Peyer's patch (tissue), 4 donors: ENCODE results near the gene MTA3.

Source experiments
- CTCF ChIP-seq, 6 experiments: fragments of 450-650 bp in 4 of 6; fragments of 200-600 bp in 2 of 6; sonication (generic) in 1 of 6; IDR thresholded peaks; one replicate each; pipeline ENCODE4 v1.5.1; 2017 to 2019; ENCODE audit warnings: antibody characterized with exemption in 6 of 6, mild to moderate bottlenecking in 3 of 6, moderate library complexity in 1 of 6
- POLR2A ChIP-seq, 2 donors: fragments of 450-650 bp; IDR thresholded peaks; one replicate each; pipeline ENCODE4 v1.5.1; 2017; ENCODE audit warnings: antibody characterized with exemption in 2 of 2, mild to moderate bottlenecking in 2 of 2, moderate library complexity in 2 of 2

DNA sequence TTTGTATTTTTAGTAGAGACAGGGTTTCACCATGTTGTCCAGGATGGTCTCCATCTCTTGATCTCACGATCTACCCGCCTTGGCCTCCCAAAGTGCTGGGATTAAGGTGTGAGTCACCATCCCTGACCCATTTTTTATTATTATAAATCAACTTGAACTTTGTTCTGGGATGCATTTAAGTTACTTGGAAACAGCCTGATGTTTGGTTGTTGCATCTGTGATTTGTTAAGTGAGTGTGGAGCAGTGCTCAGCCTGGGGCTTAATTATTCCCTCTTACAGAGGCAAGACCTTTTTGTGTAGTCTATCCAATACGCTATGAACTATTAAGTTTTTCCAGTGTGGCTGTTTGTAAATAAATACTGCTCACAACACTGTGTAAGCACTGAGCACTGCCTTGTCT is 32.6 kb downstream of the MTA3 start:
- TF ChIP-seq CTCF (IDR thresholded peaks at IDR 0.05) (no peak), POLR2A (IDR thresholded peaks at IDR 0.05) (no peak)
